Esophagus (tissue), 2 donors: Measurements from ENCODE around the gene AGAP3. TPM values are rescaled to one million over a fixed set of nuclear protein-coding genes. Genes with fewer than 3 reads are reported as not detected.

ENCODE experiments used
- H3K27ac ChIP-seq, 2 donors: one replicate each; pipeline ENCODE4 v1.5.1; 2013; ENCODE audit warnings: low read depth in 2 of 2, mild to moderate bottlenecking in 2 of 2, inconsistent platforms in 1 of 2, low read length in 1 of 2, moderate library complexity in 1 of 2
- H3K27me3 ChIP-seq, 2 donors: one replicate each; pipeline ENCODE4 v1.6.1; 2013; ENCODE audit warnings: low read length in 2 of 2, control low read depth in 1 of 2, mild to moderate bottlenecking in 1 of 2; ENCODE audit not compliant: insufficient read depth in 2 of 2, control insufficient read depth in 1 of 2
- H3K36me3 ChIP-seq, 2 donors: one replicate each; pipeline ENCODE4 v1.6.1; 2013; ENCODE audit warnings: low read length in 1 of 2; ENCODE audit not compliant: control insufficient read depth in 2 of 2, insufficient read depth in 2 of 2
- H3K4me1 ChIP-seq, 2 donors: one replicate each; pipeline ENCODE4 v1.6.1; 2013; ENCODE audit warnings: low read length in 1 of 2; ENCODE audit not compliant: control insufficient read depth in 2 of 2, insufficient read depth in 2 of 2
- H3K4me3 ChIP-seq, 2 donors: one replicate each; pipeline ENCODE4 v1.5.1; 2013; ENCODE audit warnings: low read length in 2 of 2, mild to moderate bottlenecking in 2 of 2, low read depth in 1 of 2, moderate library complexity in 1 of 2
- H3K9me3 ChIP-seq, 2 donors: one replicate each; pipeline ENCODE4 v1.6.1; 2013; ENCODE audit warnings: mild to moderate bottlenecking in 2 of 2, low read depth in 1 of 2, low read length in 1 of 2, moderate library complexity in 1 of 2; ENCODE audit not compliant: control insufficient read depth in 2 of 2, insufficient read depth in 1 of 2
- WGBS, 2 donors: extraction: QIAGEN DNeasy Blood & Tissue Kit; methylation state at CpG; one replicate each; pipeline ENCODE4 v1.1.7; 2013; 5-methylcytosine and 5-hydroxymethylcytosine counted together
- polyA plus RNA-seq, 2 donors: library from polyadenylated mRNA; stranded (reverse); fragments of 200-250 nt; gene quantifications; one replicate each; pipeline ENCODE4 v1.2.3, GENCODE V29; 2013
- donor health status: healthy with polysubstance abuse.
- donor health status: Bipolar disorder and iron deficiency.

The AGAP3 gene
- polyA plus RNA-seq, 2 donors, result 60.8 to 98.8 TPM

DNA sequence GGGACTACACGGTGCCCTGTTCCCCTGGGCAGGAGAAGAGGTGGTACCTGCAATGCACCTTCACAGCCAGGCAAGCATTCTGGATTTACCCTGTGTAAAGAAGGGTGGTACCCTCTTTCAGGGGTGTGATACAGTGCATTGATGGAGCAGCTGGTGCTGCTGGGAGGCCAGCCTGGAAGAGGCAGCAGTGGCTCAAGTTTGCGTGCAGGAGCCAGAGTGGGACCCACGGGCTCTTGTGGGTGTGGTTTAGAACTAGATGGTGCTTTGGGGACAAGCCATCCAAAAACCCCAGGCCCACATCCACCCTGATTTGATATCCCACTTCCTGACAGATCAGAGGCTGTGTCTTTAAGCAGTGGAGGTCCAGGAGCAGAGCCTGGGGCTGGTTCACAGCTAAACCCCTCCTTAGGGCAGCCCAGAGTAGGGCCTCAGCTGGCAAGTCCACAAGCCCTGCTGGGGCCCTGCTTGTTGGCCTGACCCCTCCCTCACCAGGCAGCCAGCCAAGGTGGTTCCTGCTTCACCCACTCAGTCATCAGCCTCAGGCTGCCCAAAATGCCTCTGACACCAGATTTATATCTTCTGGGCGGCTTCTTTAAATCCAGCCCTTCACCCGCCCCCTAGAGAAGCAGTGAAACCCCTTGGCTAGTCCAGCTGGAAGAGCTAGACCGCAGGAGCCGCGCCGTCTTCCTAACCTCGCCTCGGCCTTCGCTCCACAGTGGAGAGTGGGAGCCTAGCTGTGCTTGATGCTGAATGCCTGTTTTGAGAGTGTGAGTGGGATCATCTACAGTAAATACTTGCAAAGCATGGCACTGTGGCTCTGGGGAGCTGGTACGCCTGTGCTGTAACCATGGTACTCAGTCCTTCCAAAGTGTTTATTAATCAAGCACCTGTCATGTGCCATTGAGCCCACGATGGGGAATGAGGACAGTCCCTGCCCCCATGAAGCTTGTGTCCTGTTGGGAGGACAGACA lies 39.4 kb upstream of the AGAP3 start:
- Histone ChIP-seq H3K27me3 (no peaks in the 10 kb centered on the region), H3K4me1 (peaks cover 4 to 7% of the 10 kb centered on the region in 2 donors), H3K4me3 (no peak overlapping the region), H3K36me3 (peaks cover 5 to 19% of the 10 kb centered on the region in 2 donors), H3K9me3 (no peaks in the 10 kb centered on the region), H3K27ac (no peak overlapping the region)
- WGBS, 2 donors, result 28 to 39% methylated on average over 14 of the region's 14 CpGs

DNA sequence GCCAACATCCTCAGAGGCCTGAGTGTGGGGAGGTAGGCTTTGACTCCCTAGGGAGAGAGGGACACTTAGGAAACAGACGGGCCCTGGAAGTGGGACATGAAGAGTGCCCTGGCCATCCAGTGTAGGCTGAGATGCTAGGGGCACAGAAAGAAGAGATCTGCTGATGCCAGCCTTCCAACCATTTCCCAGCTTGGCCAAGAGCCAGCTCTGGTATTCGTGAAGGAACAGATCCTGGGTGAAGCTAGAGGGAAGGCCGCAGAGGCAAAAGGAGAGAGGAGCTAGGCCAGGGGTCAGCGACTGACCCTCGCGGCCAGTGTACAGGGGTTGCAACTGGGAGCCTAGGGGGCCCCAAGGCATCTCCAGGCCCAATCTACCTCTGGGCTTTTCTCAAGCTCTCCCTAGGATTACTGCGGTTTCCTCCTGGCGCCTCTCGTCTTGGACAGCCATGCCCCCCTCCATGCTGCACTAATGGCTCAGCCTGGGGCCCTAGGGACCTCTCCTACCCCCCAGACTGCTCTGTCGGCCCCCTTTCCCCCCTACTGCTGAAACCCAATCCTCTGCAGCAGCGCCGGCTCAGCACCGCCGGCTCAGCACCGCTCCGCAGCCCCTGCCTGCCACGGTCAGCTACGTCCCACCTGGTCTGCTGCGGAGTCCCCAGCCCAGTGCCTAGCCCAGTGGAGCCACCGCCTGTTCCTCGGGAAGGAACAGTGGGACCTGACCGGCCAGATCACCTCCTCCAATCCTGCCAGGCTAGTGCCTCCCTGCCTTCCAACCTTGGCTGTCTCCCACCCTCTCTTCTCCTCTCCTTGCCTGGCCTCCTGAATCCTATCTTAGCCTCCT lies 38.1 kb upstream of the AGAP3 start, which contains the start of gene ASIC3:
Gene ASIC3 (plus strand): TSS at position 556 of the 840 bp plus-strand sequence. CDS start 355 bp downstream, outside the sequence.
- Histone ChIP-seq H3K36me3 (peaks cover 2 to 16% of the 10 kb centered on the region in 2 donors), H3K27ac (no peak within 1 kb of the TSS), H3K4me1 (peaks cover 4 to 7% of the 10 kb centered on the region in 2 donors), H3K9me3 (no peaks in the 10 kb centered on the region), H3K27me3 (no peaks in the 10 kb centered on the region), H3K4me3 (no peak within 1 kb of the TSS)
- WGBS, 2 donors, result 79 to 80% methylated on average over 22 of the region's 22 CpGs

DNA sequence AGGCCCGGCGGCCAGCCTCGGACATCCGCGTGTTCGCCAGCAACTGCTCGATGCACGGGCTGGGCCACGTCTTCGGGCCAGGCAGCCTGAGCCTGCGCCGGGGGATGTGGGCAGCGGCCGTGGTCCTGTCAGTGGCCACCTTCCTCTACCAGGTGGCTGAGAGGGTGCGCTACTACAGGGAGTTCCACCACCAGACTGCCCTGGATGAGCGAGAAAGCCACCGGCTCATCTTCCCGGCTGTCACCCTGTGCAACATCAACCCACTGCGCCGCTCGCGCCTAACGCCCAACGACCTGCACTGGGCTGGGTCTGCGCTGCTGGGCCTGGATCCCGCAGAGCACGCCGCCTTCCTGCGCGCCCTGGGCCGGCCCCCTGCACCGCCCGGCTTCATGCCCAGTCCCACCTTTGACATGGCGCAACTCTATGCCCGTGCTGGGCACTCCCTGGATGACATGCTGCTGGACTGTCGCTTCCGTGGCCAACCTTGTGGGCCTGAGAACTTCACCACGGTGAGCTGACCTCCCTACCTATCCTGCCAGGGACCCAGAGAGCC lies 37.3 kb upstream of the AGAP3 start:
- no peak overlapping the region for H3K4me3 ChIP-seq
- WGBS, 2 donors, result 89 to 94% methylated on average over 37 to 38 of the region's 38 CpGs
- peaks cover 2 to 17% of the 10 kb centered on the region in 2 donors for H3K36me3 ChIP-seq
- no peak overlapping the region for H3K27ac ChIP-seq
- H3K9me3 ChIP-seq, result no peaks in the 10 kb centered on the region
- H3K27me3 ChIP-seq, result no peaks in the 10 kb centered on the region
- H3K4me1 ChIP-seq, result peaks cover 4 to 7% of the 10 kb centered on the region in 2 donors

DNA sequence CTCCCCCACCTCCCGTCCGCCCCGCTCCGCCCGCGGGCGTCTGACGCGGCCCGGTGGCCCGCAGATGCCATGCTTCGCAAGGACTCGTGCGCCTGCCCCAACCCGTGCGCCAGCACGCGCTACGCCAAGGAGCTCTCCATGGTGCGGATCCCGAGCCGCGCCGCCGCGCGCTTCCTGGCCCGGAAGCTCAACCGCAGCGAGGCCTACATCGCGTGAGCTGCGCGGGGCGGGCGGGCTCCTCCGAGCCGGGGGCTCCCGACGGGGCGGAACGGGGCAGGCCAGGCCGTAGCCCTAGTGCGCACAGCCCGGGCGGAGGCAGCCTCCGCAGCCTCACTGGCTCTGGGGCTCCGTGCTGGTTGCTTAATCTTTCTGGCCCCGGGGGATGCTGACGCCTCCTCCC lies 35.2 kb upstream of the AGAP3 start:
- 1 to 5% methylated on average over 33 to 50 of the region's 50 CpGs for WGBS, 2 donors
- H3K9me3 ChIP-seq, result no peaks in the 10 kb centered on the region
- no peaks in the 10 kb centered on the region for H3K27me3 ChIP-seq
- H3K4me3 ChIP-seq, result peak overlapping the region in 1 of 2 donors; percentile 9
- H3K4me1 ChIP-seq, result peaks cover 4 to 7% of the 10 kb centered on the region in 2 donors
- H3K27ac ChIP-seq, result no peak overlapping the region
- peaks cover 0 to 10% of the 10 kb centered on the region in 2 donors for H3K36me3 ChIP-seq

DNA sequence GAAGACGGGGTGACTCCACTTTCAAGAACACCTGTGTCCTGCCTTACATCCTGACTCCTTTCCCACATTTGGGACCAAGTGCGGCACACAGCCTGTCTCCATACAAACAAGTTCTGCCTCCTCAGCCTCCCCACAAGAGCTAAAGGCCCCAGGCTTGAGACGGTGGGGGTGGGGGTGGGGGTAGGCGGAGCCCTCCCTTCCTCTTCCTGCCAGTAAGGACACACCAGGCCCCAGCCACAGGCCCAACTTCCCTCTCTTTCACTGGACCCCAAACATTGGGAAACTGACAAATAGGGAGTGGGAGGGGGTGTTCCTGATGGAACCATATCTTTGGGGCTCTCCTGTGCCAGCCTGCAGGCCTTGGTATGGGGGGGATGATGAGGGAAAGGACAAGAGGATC lies 33.2 kb upstream of the AGAP3 start:
- H3K9me3 ChIP-seq, result no peaks in the 10 kb centered on the region
- H3K4me3 ChIP-seq, result no peak overlapping the region
- H3K4me1 ChIP-seq, result peaks cover 7% of the 10 kb centered on the region in 2 donors
- peaks cover 0 to 9% of the 10 kb centered on the region in 2 donors for H3K36me3 ChIP-seq
- WGBS, 2 donors, result 68 to 69% methylated on average over 4 of the region's 4 CpGs
- H3K27ac ChIP-seq, result no peak overlapping the region
- no peaks in the 10 kb centered on the region for H3K27me3 ChIP-seq

DNA sequence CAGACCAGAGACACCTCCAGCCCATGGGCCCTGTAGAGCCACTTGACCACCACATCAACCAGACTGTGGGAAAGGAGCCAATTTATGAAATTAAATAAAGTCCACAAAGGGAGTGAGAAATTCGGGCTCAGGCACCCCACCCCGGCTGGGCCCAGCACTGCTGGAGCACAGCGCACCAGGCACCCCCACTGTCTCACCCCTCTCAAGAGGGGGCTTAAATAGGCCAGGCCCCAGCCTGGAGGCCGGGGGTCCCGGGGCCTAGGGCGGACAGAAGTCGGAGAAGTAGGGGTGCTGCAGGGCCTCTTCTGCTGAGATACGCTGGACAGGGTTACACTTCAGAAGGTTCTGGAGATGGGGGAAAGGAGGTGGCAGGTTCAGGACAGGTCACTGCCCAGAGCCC lies 32.5 kb upstream of the AGAP3 start:
- no peak overlapping the region for H3K27ac ChIP-seq
- WGBS, 2 donors, result 84 to 85% methylated on average over 8 of the region's 8 CpGs
- no peaks in the 10 kb centered on the region for H3K9me3 ChIP-seq
- no peaks in the 10 kb centered on the region for H3K27me3 ChIP-seq
- peaks cover 0 to 9% of the 10 kb centered on the region in 2 donors for H3K36me3 ChIP-seq
- peaks cover 7% of the 10 kb centered on the region in 2 donors for H3K4me1 ChIP-seq
- no peak overlapping the region for H3K4me3 ChIP-seq

DNA sequence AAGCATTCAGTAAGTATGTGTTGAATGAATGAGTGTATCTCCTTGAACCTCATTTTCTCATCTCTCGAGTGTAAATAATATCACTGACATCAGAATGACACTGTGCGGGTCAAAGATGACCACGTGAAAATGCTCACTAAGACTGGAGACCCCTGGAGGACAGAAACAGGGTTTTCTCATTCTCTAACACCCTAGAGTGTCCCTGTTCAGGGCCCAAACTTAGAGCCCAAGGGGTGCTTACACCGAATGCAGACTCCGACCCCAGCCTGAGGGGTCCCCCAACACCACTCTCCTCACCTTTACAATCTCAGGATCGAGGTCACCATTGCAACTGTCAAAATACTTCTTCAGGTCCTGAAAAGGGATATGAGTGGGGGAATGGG lies 30.0 kb upstream of the AGAP3 start:
- H3K36me3 ChIP-seq, result peaks cover 0 to 9% of the 10 kb centered on the region in 2 donors
- no peaks in the 10 kb centered on the region for H3K27me3 ChIP-seq
- no peak overlapping the region for H3K27ac ChIP-seq
- 83 to 89% methylated on average over 6 of the region's 6 CpGs for WGBS, 2 donors
- H3K9me3 ChIP-seq, result no peaks in the 10 kb centered on the region
- H3K4me1 ChIP-seq, result peaks cover 9 to 16% of the 10 kb centered on the region in 2 donors
- no peak overlapping the region for H3K4me3 ChIP-seq

DNA sequence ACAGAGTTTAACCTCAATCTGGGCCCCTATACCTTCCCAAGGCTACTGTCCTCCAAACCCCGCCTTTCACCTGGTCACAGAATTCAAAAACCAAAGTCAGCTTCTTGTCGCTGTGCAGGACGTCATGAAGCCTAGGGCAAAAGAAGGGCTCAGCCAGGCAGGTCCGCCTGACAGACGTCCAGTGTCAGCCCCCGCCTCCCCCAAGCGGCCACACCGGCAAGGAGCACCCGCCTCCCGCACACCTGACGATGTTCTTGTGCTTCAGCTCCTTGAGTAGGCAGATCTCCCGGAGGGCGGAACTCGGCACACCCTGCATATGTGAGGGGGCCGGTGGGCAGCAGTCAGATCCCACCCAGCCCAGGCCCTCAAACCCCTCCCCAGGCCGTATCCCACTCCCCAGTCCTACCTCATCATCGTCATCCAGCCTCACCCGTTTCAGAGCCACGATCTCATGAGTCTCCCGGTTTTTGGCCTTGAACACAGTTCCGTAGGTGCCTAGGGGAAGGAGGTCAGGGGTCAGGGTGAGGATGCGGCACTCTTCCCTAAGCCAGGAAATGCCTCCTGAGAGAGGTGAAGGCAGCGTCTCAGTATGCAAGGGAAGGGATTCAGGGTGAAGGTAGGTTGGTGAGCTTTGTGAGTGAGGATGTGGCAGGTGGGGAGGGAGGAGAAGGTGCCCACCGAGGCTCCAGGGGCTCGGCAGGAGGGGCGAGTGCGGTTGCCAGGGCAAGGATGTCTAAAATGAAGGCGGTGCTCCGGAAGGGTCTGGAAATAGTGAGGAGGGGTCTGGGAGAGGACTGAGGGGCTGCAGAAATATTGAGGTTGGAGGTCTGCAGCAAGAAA lies 29.4 kb upstream of the AGAP3 start:
- Histone ChIP-seq H3K4me1 (peaks cover 12 to 20% of the 10 kb centered on the region in 2 donors), H3K9me3 (no peaks in the 10 kb centered on the region), H3K36me3 (peaks cover 0 to 9% of the 10 kb centered on the region in 2 donors), H3K27me3 (no peaks in the 10 kb centered on the region), H3K27ac (no peak overlapping the region), H3K4me3 (peak overlapping the region; percentile 72 to 84)
- 27 to 32% methylated on average over 29 of the region's 29 CpGs for WGBS, 2 donors
